RWPE2 (cell line): Measurements from ENCODE around the gene CCDC71L.

Source experiments
- ATAC-seq: fragments of 200-7000 bp; cut with Tn5 transposase; 3 replicates; pipeline ENCODE4 v1.9.1; 2021; ENCODE audit warnings: low read depth
- DNase-seq: peaks from one replicate; pipeline ENCODE4 v3.0.0-alpha.2; 2020; ENCODE audit warnings: low spot score
- H3K27ac ChIP-seq: fragments of 450-650 bp; 2 replicates; pipeline ENCODE4 v1.5.1; 2017; ENCODE audit warnings: mild to moderate bottlenecking; ENCODE audit not compliant: poor library complexity, severe bottlenecking
- H3K27me3 ChIP-seq: fragments of 250-450 bp; sonication (Bioruptor Pico); 2 replicates; pipeline ENCODE4 v1.5.1; 2021; ENCODE audit warnings: mild to moderate bottlenecking, moderate library complexity; ENCODE audit not compliant: insufficient read depth, poor library complexity, severe bottlenecking
- H3K36me3 ChIP-seq: fragments of 250-450 bp; sonication (Bioruptor Pico); 2 replicates; pipeline ENCODE4 v1.5.1; 2020; ENCODE audit warnings: low read depth, mild to moderate bottlenecking, moderate library complexity
- H3K4me1 ChIP-seq: fragments of 250-450 bp; sonication (Bioruptor Pico); 2 replicates; pipeline ENCODE4 v1.5.1; 2021; ENCODE audit warnings: mild to moderate bottlenecking, moderate library complexity; ENCODE audit not compliant: insufficient read depth, poor library complexity, severe bottlenecking
- H3K4me3 ChIP-seq: fragments of 250-450 bp; sonication (Bioruptor Pico); 2 replicates; pipeline ENCODE4 v1.5.1; 2021; ENCODE audit warnings: mild to moderate bottlenecking, moderate library complexity; ENCODE audit not compliant: severe bottlenecking
- H3K9me3 ChIP-seq: fragments of 250-450 bp; sonication (Bioruptor Pico); 2 replicates; pipeline ENCODE4 v1.5.1; 2021; ENCODE audit warnings: mild to moderate bottlenecking, moderate library complexity; ENCODE audit not compliant: severe bottlenecking
- CTCF ChIP-seq: fragments of 450-650 bp; IDR thresholded peaks from one replicate; pipeline ENCODE4 v1.5.1; 2017; ENCODE audit warnings: mild to moderate bottlenecking, moderate library complexity; ENCODE audit not compliant: poor library complexity, severe bottlenecking

Gene CCDC71L

GRCh38 chr7:106644999-106645398 is 16.0 kb downstream of the CCDC71L start:
- DNase-seq (no peak), ATAC-seq (no peak)

GRCh38 chr7:106643216-106644000 is 17.6 kb downstream of the CCDC71L start:
- DNase-seq (no peak), ATAC-seq (no peak)
- Histone ChIP-seq H3K27ac (no peak overlapping the region), H3K9me3 (no peaks in the 10 kb centered on the region), H3K4me1 (no peaks in the 10 kb centered on the region), H3K36me3 (no peaks in the 10 kb centered on the region), H3K4me3 (no peak overlapping the region), H3K27me3 (no peaks in the 10 kb centered on the region)
- TF ChIP-seq CTCF = no peak

More at GRCh38 chr7:106644999-106645398, 16.0 kb downstream of the CCDC71L start:
- Histone ChIP-seq H3K4me1 (no peaks in the 10 kb centered on the region), H3K4me3 (no peak overlapping the region), H3K36me3 (no peaks in the 10 kb centered on the region), H3K27ac (no peak overlapping the region), H3K9me3 (no peaks in the 10 kb centered on the region), H3K27me3 (no peaks in the 10 kb centered on the region)
- no peak for TF ChIP-seq CTCF

- Histone ChIP-seq H3K27ac (no peak overlapping the region), H3K9me3 (no peaks in the 10 kb centered on the region), H3K36me3 (no peaks in the 10 kb centered on the region), H3K27me3 (no peaks in the 10 kb centered on the region), H3K4me3 (no peak overlapping the region), H3K4me1 (no peaks in the 10 kb centered on the region)
- TF ChIP-seq CTCF = no peak
- ATAC-seq (no peak), DNase-seq (no peak)
These were observed 19.5 kb downstream of the CCDC71L start for GRCh38 chr7:106641416-106641815.

- H3K4me3 ChIP-seq = no peak overlapping the region
- no peaks in the 10 kb centered on the region for H3K36me3 ChIP-seq
- no peaks in the 10 kb centered on the region for H3K4me1 ChIP-seq
- no peak for ATAC-seq
- no peaks in the 10 kb centered on the region for H3K27me3 ChIP-seq
- no peaks in the 10 kb centered on the region for H3K9me3 ChIP-seq
- H3K27ac ChIP-seq = no peak overlapping the region
- no peak for DNase-seq
- no peak for TF ChIP-seq CTCF
These were observed 20.4 kb downstream of the CCDC71L start for GRCh38 chr7:106640368-106641141.
